ENCODE results near the gene MYOM3. TPM values are rescaled to one million over a fixed set of nuclear protein-coding genes. Genes with fewer than 3 reads are reported as not detected.

Gene MYOM3
- total and polyA plus RNA-seq, 2 of the 4 experiments (the other 2 are of a cell fraction) = 0.03 TPM; not detected in 1

DNA sequence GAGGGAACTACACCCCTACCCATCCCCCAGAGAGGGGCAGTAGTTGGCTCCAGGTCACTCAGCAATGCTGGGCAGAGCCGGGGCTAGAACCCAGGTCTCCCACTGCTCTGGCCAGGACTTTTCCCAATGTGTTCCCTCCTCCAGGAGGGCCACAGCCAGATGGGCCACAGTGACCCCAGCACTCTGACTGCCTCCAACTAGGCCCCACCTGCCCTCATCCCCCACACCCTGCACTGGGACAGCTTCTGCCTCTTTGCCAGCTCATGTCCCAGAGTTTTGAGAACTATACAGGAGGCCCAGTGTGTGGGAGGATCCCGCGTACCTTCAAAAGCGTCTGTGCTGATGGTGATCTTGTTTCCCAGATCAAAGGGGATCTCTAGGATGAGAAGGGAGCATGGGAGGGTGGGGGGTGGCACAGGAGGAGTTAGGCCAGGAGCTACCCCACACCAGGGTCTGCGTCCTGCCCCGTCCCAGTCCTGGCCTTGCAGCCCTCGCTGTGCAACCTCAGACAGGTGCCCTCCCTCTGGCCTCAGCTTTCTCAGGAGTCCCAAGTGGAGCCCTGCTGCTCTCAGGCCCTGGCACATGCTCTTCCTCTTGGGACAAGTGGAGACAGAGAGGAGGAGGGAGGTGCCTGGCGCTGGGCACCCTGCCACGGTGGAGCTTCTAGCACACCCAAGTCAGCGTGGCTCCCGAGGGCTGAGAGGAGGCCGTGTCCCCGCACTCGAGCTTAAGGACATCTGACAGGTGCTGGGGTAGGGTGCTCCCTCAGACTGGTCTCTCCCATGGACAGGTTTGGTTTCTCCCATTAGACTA lies 22.0 kb downstream of the MYOM3 start:
- H4K91ac ChIP-seq (ENCODE audit: insufficient read depth, low read depth, low read length) = no peak overlapping the region
- intact Hi-C loops (cut with micrococcal nuclease) (loop anchor here (10.0 kb wide), 1 partner anchor 45 kb away; no protein-coding TSS in a partner anchor), dilution Hi-C loops (cut with HindIII; ENCODE audit: low sequenced_read_pairs, unreplicated experiment) (no loop called here), in situ Hi-C loops (cut with MboI; ENCODE audit: low sequenced_read_pairs) (no loop called here)
- H3K9me1 ChIP-seq (ENCODE audit: insufficient read depth, low read length) = peaks cover 3% of the 10 kb centered on the region; the same call in 1 of the 2 replicates
- H3K9ac ChIP-seq (ENCODE audit: low read depth, low read length) = no peak overlapping the region
- H3K27ac ChIP-seq (ENCODE audit: insufficient read depth, low read length) = no peak overlapping the region
- H3K27me3 ChIP-seq (ENCODE audit: control insufficient read depth, insufficient read depth, low read length) = peaks cover 66% of the 10 kb centered on the region
- no peak overlapping the region for H4K5ac ChIP-seq (ENCODE audit: low read depth, low read length)
- H4K8ac ChIP-seq (ENCODE audit: low read depth in 2 of 2, low read length in 2 of 2) = no peak overlapping the region
- ATAC-seq (ENCODE audit: low read depth) = no peak
- H2BK15ac ChIP-seq (ENCODE audit: low read depth, low read length) = no peak overlapping the region
- no peaks in the 10 kb centered on the region for H3K4me1 ChIP-seq (ENCODE audit: control insufficient read depth, insufficient read depth, low read length)
- H2BK5ac ChIP-seq (ENCODE audit: low read depth, low read length, poor library complexity, severe bottlenecking) = no peak overlapping the region
- no peak overlapping the region for H2AFZ ChIP-seq (replicated peaks; ENCODE audit: low read length, poor library complexity)
- H3K9me3 ChIP-seq (ENCODE audit: control insufficient read depth, insufficient read depth, low read length) = no peaks in the 10 kb centered on the region
- ChIA-PET CTCF (no interaction called here), POLR2A (ENCODE audit: unreplicated experiment) (no interaction called here)
- no peak overlapping the region for H3K4ac ChIP-seq (ENCODE audit: low read depth, low read length)
- no peak for DNase-seq
- H3K4me2 ChIP-seq (ENCODE audit: low read depth, low read length) = no peak overlapping the region
- no peak overlapping the region for H3K23ac ChIP-seq (ENCODE audit: low read depth, low read length)
- H3K36me3 ChIP-seq (ENCODE audit: control insufficient read depth, insufficient read depth, low read length) = no peaks in the 10 kb centered on the region
- TF ChIP-seq RCOR1 (IDR thresholded peaks at IDR 0.05; ENCODE audit: insufficient replicate concordance, low read length) (no peak), RAD21 (IDR thresholded peaks at IDR 0.05; ENCODE audit: low read length) (no peak), CEBPB (IDR thresholded peaks at IDR 0.05; ENCODE audit: low read depth, low read length) (no peak), MAFK (IDR thresholded peaks at IDR 0.05; ENCODE audit: low read depth, low read length) (no peak), RFX5 (IDR thresholded peaks at IDR 0.05; ENCODE audit: low read depth, low read length) (no peak), NFE2L2 (IDR thresholded peaks at IDR 0.05; ENCODE audit: low read depth, low read length) (no peak), MAZ (IDR thresholded peaks at IDR 0.05; ENCODE audit: borderline replicate concordance, low read depth, low read length) (no peak), BHLHE40 (IDR thresholded peaks at IDR 0.05; ENCODE audit: low read depth, low read length) (no peak), POLR2A (IDR thresholded peaks at IDR 0.05; ENCODE audit: low read depth, low read length) (no peak), FOS (IDR thresholded peaks at IDR 0.05; ENCODE audit: low read depth, low read length) (no peak)
- TF ChIP-seq, protein P1, sequence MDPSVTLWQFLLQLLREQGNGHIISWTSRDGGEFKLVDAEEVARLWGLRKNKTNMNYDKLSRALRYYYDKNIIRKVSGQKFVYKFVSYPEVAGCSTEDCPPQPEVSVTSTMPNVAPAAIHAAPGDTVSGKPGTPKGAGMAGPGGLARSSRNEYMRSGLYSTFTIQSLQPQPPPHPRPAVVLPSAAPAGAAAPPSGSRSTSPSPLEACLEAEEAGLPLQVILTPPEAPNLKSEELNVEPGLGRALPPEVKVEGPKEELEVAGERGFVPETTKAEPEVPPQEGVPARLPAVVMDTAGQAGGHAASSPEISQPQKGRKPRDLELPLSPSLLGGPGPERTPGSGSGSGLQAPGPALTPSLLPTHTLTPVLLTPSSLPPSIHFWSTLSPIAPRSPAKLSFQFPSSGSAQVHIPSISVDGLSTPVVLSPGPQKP (IDR thresholded peaks at IDR 0.05; ENCODE audit: borderline replicate concordance, low read depth, low read length) = no peak
- TF ChIP-seq, protein P2, sequence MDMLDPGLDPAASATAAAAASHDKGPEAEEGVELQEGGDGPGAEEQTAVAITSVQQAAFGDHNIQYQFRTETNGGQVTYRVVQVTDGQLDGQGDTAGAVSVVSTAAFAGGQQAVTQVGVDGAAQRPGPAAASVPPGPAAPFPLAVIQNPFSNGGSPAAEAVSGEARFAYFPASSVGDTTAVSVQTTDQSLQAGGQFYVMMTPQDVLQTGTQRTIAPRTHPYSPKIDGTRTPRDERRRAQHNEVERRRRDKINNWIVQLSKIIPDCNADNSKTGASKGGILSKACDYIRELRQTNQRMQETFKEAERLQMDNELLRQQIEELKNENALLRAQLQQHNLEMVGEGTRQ (IDR thresholded peaks at IDR 0.05; ENCODE audit: low read depth, low read length) = no peak
- TF ChIP-seq, protein P3, sequence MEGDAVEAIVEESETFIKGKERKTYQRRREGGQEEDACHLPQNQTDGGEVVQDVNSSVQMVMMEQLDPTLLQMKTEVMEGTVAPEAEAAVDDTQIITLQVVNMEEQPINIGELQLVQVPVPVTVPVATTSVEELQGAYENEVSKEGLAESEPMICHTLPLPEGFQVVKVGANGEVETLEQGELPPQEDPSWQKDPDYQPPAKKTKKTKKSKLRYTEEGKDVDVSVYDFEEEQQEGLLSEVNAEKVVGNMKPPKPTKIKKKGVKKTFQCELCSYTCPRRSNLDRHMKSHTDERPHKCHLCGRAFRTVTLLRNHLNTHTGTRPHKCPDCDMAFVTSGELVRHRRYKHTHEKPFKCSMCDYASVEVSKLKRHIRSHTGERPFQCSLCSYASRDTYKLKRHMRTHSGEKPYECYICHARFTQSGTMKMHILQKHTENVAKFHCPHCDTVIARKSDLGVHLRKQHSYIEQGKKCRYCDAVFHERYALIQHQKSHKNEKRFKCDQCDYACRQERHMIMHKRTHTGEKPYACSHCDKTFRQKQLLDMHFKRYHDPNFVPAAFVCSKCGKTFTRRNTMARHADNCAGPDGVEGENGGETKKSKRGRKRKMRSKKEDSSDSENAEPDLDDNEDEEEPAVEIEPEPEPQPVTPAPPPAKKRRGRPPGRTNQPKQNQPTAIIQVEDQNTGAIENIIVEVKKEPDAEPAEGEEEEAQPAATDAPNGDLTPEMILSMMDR (conservative IDR thresholded peaks at IDR 0.05; ENCODE audit: low read depth, low read length) = no peak
- H3K79me1 ChIP-seq (ENCODE audit: low read depth in 1 of 2, low read length in 2 of 2) = no peaks in the 10 kb centered on the region
- no peak overlapping the region for H3K4me3 ChIP-seq (ENCODE audit: insufficient read depth, low read depth, low read length)
- no peaks in the 10 kb centered on the region; the same call in 1 of the 2 replicates for H4K20me1 ChIP-seq (ENCODE audit: insufficient read depth, low read length)
- no peak overlapping the region for H2BK120ac ChIP-seq (ENCODE audit: low read depth, low read length)
- no peak overlapping the region for H2BK20ac ChIP-seq (ENCODE audit: low read depth, low read length)
- WGBS, 2 experiments (ENCODE audit: extremely low coverage in 2 of 2, insufficient read length in 1 of 2) = 56% methylated on average over 5 of the region's 14 CpGs; no CpG with 5 or more reads in 1 of the 2 experiments
- H2AK5ac ChIP-seq (ENCODE audit: low read depth, low read length) = no peak overlapping the region
- no peak overlapping the region for H2AK9ac ChIP-seq (replicated peaks; ENCODE audit: low read depth, low read length, poor library complexity)
- BruUV-seq (replicated peaks) = no TSS peak
- no peak overlapping the region for H3K18ac ChIP-seq (ENCODE audit: low read depth, low read length)
- H3K56ac ChIP-seq (ENCODE audit: extremely low read depth, insufficient read depth, low read length) = no peak overlapping the region
- no peak overlapping the region for H3K14ac ChIP-seq (replicated peaks; ENCODE audit: low read depth, low read length)
